ENCODE measurements around the gene GSDMA. TPM values are rescaled to one million over a fixed set of nuclear protein-coding genes. Genes with fewer than 3 reads are reported as not detected.

The GSDMA gene
- total and polyA plus RNA-seq, 2 experiments from 2014 or later: not detected

DNA sequence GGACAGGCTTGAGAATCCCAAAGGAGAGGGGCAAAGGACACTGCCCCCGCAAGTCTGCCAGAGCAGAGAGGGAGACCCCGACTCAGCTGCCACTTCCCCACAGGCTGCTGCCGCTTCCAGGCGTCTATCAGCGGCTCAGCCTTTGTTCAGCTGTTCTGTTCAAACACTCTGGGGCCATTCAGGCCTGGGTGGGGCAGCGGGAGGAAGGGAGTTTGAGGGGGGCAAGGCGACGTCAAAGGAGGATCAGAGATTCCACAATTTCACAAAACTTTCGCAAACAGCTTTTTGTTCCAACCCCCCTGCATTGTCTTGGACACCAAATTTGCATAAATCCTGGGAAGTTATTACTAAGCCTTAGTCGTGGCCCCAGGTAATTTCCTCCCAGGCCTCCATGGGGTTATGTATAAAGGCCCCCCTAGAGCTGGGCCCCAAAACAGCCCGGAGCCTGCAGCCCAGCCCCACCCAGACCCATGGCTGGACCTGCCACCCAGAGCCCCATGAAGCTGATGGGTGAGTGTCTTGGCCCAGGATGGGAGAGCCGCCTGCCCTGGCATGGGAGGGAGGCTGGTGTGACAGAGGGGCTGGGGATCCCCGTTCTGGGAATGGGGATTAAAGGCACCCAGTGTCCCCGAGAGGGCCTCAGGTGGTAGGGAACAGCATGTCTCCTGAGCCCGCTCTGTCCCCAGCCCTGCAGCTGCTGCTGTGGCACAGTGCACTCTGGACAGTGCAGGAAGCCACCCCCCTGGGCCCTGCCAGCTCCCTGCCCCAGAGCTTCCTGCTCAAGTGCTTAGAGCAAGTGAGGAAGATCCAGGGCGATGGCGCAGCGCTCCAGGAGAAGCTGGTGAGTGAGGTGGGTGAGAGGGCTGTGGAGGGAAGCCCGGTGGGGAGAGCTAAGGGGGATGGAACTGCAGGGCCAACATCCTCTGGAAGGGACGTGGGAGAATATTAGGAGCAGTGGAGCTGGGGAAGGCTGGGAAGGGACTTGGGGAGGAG, 52.5 kb downstream of the GSDMA start, which contains the start of gene CSF3:
TSS of gene CSF3 (plus strand) at position 436 of the 993 bp plus-strand sequence. CDS start at position 471, 35 bp downstream.
- Histone ChIP-seq H3K27me3 (no peaks in the 10 kb centered on the region), H3K4me1 (ENCODE audit: low read depth) (peaks cover 13% of the 10 kb centered on the region), H3K9me3 (ENCODE audit: low read depth) (no peaks in the 10 kb centered on the region), H3K27ac (no peak within 1 kb of the TSS), H3K4me3 (no peak within 1 kb of the TSS), H3K36me3 (peaks cover 2% of the 10 kb centered on the region)
- peak in 1 of 2 donors; percentile 44 for DNase-seq (ENCODE audit: low read depth in 1 of 2, low spot score in 1 of 2)
- TF ChIP-seq CTCF (IDR thresholded peaks at IDR 0.05; ENCODE audit: low read depth, low read length): no peak

DNA sequence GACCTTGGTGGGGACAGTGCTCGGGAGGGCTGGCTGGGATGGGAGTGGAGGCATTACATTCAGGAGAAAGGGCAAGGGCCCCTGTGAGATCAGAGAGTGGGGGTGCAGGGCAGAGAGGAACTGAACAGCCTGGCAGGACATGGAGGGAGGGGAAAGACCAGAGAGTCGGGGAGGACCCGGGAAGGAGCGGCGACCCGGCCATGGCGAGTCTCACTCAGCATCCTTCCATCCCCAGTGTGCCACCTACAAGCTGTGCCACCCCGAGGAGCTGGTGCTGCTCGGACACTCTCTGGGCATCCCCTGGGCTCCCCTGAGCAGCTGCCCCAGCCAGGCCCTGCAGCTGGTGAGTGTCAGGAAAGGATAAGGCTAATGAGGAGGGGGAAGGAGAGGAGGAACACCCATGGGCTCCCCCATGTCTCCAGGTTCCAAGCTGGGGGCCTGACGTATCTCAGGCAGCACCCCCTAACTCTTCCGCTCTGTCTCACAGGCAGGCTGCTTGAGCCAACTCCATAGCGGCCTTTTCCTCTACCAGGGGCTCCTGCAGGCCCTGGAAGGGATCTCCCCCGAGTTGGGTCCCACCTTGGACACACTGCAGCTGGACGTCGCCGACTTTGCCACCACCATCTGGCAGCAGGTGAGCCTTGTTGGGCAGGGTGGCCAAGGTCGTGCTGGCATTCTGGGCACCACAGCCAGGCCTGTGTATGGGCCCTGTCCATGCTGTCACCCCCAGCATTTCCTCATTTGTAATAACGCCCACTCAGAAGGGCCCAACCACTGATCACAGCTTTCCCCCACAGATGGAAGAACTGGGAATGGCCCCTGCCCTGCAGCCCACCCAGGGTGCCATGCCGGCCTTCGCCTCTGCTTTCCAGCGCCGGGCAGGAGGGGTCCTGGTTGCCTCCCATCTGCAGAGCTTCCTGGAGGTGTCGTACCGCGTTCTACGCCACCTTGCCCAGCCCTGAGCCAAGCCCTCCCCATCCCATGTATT, 53.5 kb downstream of the GSDMA start:
- no peak for TF ChIP-seq CTCF (IDR thresholded peaks at IDR 0.05; ENCODE audit: low read depth, low read length)
- Histone ChIP-seq H3K4me3 (no peak overlapping the region), H3K27me3 (no peaks in the 10 kb centered on the region), H3K4me1 (ENCODE audit: low read depth) (peaks cover 13% of the 10 kb centered on the region), H3K9me3 (ENCODE audit: low read depth) (no peaks in the 10 kb centered on the region), H3K36me3 (peaks cover 2% of the 10 kb centered on the region), H3K27ac (no peak overlapping the region)
- DNase-seq (ENCODE audit: low read depth in 1 of 2, low spot score in 1 of 2): no peak

DNA sequence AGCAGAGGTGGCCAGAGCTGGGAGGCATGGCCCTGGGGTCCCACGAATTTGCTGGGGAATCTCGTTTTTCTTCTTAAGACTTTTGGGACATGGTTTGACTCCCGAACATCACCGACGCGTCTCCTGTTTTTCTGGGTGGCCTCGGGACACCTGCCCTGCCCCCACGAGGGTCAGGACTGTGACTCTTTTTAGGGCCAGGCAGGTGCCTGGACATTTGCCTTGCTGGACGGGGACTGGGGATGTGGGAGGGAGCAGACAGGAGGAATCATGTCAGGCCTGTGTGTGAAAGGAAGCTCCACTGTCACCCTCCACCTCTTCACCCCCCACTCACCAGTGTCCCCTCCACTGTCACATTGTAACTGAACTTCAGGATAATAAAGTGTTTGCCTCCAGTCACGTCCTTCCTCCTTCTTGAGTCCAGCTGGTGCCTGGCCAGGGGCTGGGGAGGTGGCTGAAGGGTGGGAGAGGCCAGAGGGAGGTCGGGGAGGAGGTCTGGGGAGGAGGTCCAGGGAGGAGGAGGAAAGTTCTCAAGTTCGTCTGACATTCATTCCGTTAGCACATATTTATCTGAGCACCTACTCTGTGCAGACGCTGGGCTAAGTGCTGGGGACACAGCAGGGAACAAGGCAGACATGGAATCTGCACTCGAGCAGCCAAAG, 54.7 kb downstream of the GSDMA start:
- no peak overlapping the region for H3K4me3 ChIP-seq
- H3K27ac ChIP-seq: peak overlapping the region; percentile 88
- H3K27me3 ChIP-seq: no peaks in the 10 kb centered on the region
- H3K36me3 ChIP-seq: peaks cover 12% of the 10 kb centered on the region
- H3K4me1 ChIP-seq (ENCODE audit: low read depth): peaks cover 13% of the 10 kb centered on the region
- peak in 1 of 2 donors; percentile 12 for DNase-seq (ENCODE audit: low read depth in 1 of 2, low spot score in 1 of 2)
- no peaks in the 10 kb centered on the region for H3K9me3 ChIP-seq (ENCODE audit: low read depth)
- no peak for TF ChIP-seq CTCF (IDR thresholded peaks at IDR 0.05; ENCODE audit: low read depth, low read length)

GRCh38 chr17:40018211-40019121, 55.7 kb downstream of the GSDMA start:
- peak; percentile 50 to 59 for DNase-seq (ENCODE audit: low read depth in 1 of 2, low spot score in 1 of 2)
- no peak for TF ChIP-seq CTCF (IDR thresholded peaks at IDR 0.05; ENCODE audit: low read depth, low read length)
- peaks cover 15% of the 10 kb centered on the region for H3K36me3 ChIP-seq
- H3K4me3 ChIP-seq: no peak overlapping the region
- peaks cover 13% of the 10 kb centered on the region for H3K4me1 ChIP-seq (ENCODE audit: low read depth)
- H3K27me3 ChIP-seq: no peaks in the 10 kb centered on the region
- H3K27ac ChIP-seq: peak overlapping the region; percentile 88
- H3K9me3 ChIP-seq (ENCODE audit: low read depth): no peaks in the 10 kb centered on the region
